ENCODE data around the gene ELMO3. TPM values are rescaled to one million over a fixed set of nuclear protein-coding genes. Genes with fewer than 3 reads are reported as not detected.

ELMO3 gene
- total RNA-seq, 2 donors from 2014 or later, result 6.6 to 7.1 TPM

DNA sequence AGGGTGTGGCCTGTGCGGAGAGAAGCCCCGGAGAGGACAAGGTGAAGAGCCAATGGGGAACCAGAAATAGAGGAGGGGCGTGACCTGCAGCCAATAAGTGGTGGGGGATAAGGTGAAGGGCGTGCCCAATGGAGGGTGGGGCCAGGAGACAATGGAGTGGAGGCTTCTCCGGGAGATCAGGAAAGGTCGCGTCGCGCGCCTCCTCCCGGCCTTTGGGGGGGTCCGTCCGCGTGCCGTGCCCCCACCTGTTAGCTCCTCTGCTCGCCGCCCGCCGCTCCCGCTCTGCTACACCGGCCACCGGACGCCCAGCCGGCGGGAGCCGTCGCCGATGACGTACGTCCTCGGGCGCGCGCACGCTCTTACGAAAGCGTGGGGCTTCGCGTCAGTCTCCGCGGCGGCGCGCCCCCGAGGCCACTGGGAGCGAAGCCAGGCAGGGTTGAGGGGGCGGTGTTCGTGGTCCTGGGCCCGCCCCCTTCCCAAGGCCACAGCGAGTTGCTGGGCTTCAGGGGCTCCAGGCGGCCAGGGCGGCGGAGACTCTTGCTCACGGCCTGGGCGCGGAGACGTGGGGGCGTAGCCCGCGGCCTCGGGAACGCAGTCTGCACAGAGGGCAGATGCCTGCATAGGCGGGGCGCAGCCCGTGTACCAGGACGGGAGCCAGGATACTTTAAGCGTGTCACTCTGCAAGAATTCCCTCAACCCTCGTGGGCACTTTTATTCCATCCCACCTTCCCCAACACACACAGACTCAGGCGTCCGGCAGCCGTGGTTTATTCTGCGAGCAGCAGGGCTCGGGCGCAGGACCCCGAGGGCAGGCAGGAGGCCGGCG lies 15.1 kb upstream of the ELMO3 start, which contains the start of gene MATCAP1:
MATCAP1 (minus strand) TSS at position 337 of the 826 bp plus-strand sequence. CDS start 3,353 bp downstream, outside the sequence.
- Mint-ChIP-seq H3K36me3 (ENCODE audit: low read depth) (peaks cover 7% of the 10 kb centered on the region), H3K27ac (no peak within 1 kb of the TSS), H3K4me1 (peaks cover 11% of the 10 kb centered on the region), H3K4me3 (no peak within 1 kb of the TSS), H3K27me3 (no peaks in the 10 kb centered on the region), H3K9me3 (no peaks in the 10 kb centered on the region)
- peak; percentile 94 for ATAC-seq (replicated peaks)

DNA sequence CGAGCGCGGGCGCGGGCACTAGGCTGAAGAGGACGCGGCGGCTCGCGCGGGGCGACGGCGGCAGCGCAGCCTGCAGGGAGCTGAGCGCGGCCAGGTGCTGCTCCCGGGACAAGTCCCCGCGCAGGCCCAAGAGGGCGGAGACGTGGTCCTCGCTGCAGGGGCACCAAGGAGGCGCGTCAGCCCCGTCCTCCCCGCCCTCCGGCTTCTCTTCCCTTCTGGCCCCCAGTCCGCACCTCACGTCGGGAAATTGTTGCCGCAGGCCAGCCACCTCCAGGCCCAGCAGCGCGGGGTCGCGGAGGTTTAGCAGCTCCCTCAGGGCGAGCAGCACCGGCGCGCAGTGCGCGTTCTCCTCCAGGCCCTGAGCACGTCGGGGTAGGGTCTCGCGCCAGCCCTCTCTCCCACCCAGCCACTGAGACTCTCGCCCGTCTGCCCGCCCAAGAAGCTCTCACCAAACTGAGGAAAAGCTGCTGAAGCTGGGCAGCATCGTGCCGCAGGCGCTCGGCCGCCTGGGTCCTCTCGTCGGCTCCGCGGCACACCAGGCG lies 14.4 kb upstream of the ELMO3 start:
- Mint-ChIP-seq H3K36me3 (ENCODE audit: low read depth) (peaks cover 5% of the 10 kb centered on the region), H3K4me1 (peaks cover 8% of the 10 kb centered on the region), H3K4me3 (no peak overlapping the region), H3K9me3 (no peaks in the 10 kb centered on the region), H3K27me3 (no peaks in the 10 kb centered on the region), H3K27ac (no peak overlapping the region)
- peak; percentile 15 for ATAC-seq (replicated peaks)

DNA sequence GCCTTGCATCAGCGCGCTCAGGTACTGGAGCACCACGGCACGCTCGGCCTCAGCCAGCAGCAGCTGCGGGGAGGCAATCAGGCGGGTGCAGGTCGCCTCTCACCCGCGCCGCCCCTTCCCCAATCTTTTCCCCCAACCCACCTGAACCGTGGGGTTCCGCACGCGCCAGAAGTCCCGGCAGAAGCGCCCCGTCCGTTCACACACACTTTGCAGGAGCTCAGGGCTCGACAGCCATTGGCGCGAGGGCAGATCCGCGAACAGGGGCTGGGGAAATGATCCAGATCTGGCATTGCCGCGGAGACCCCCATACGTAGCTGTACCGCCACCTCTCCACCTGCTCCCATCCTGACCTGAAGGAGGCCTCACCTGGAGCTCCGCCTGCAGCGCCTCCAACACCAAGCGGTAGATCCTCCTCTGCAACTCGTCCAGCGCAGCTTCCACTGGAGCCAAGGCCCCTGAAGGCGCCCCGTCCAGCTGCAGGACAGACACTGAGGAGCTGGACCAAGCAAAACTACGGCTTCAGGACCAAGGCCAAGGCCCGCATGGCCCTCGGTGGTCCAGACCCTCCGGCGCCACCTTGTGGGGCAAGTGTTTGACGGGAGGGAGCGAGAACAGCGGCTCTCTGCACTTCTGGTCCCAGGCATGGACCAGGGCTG lies 13.8 kb upstream of the ELMO3 start:
- no peak overlapping the region for H3K4me3 Mint-ChIP-seq
- H3K9me3 Mint-ChIP-seq, result no peaks in the 10 kb centered on the region
- no peaks in the 10 kb centered on the region for H3K27me3 Mint-ChIP-seq
- H3K4me1 Mint-ChIP-seq, result peaks cover 8% of the 10 kb centered on the region
- ATAC-seq (replicated peaks), result peak; percentile 23
- H3K36me3 Mint-ChIP-seq (ENCODE audit: low read depth), result peaks cover 5% of the 10 kb centered on the region
- H3K27ac Mint-ChIP-seq, result peak overlapping the region; percentile 65

DNA sequence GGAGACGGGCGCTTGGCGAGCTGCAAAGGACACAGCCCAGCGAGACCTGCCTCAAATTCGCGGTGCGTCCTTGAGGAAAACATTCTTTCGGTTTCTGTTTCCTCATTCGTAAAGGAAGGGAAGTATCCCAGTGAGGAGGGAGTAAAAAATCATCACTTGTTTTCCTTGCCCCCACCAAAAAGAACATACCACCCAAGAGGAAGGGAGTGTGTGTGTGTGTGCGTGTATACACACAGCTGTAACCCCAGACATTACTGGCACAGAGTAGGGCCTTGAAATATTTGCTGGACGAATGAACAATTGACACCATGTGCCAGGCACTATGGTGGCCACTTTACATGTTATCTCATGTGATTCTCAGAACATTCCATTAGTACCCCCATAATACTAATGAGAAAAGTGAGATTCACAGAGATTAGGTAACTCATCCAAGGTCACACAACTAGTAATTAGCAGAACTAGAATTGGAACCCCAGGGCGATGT lies 13.2 kb upstream of the ELMO3 start:
- no peaks in the 10 kb centered on the region for H3K9me3 Mint-ChIP-seq
- peaks cover 5% of the 10 kb centered on the region for H3K36me3 Mint-ChIP-seq (ENCODE audit: low read depth)
- H3K4me3 Mint-ChIP-seq, result no peak overlapping the region
- no peaks in the 10 kb centered on the region for H3K27me3 Mint-ChIP-seq
- peaks cover 8% of the 10 kb centered on the region for H3K4me1 Mint-ChIP-seq
- H3K27ac Mint-ChIP-seq, result peak overlapping the region; percentile 65
- no peak for ATAC-seq (replicated peaks)

DNA sequence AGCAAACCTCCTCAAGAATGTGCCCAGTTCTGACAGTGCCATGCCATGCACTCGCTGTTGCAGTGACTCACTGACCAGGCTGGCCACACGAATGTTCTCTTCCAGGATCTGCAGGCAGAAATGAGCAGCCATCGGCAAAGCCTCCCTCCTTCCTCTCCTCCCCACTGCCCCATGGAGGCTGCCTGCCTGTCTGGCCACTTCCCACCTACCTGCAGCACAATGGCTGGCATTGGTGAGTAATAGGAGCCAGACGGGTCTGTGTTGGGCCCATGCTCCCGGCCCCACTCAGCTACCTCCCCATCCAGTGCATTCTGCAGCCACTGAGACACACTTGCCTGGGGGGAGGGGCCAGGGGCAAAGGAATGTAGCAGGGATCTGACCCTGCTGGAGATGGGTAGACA lies 12.4 kb upstream of the ELMO3 start:
- Mint-ChIP-seq H3K4me3 (no peak overlapping the region), H3K4me1 (peaks cover 13% of the 10 kb centered on the region), H3K36me3 (ENCODE audit: low read depth) (peaks cover 5% of the 10 kb centered on the region), H3K27me3 (no peaks in the 10 kb centered on the region), H3K9me3 (no peaks in the 10 kb centered on the region), H3K27ac (no peak overlapping the region)
- ATAC-seq (replicated peaks), result no peak

DNA sequence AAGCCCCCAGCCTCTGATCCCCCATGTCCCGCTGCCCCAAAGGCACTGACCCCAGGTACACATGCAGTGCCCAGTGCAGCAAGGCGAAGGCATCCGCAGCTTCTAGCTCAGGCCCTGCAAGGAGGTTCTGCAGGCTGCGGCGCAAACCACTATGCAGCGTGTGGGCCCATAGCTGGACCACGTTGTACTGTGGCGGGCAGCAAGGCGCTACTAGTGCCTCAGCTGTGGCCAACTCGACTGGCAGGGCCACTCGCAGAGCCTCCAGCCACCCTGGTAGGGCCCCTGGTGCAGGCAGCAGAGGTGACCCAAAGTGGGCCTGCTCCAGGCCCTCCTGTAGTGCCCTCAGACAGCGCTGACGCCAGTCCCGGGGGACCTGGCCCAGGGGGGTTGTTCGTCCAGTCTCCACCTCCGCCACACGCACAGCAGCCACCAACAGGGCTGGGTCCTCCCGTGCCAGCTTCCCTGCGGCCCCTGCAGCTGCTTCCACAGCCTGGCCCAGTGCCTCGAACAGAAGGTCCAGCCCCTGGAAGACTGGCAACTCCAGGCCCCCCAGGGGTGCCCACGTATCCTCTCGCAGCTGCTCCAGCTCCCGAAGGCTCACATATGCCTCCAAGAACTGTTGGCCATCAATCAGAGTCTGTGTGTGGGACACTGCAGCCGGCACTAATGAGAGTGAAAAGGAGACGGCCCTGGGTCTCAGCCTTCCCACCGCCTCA lies 11.6 kb upstream of the ELMO3 start:
- Mint-ChIP-seq H3K4me3 (no peak overlapping the region), H3K4me1 (peaks cover 15% of the 10 kb centered on the region), H3K27ac (no peak overlapping the region), H3K9me3 (no peaks in the 10 kb centered on the region), H3K36me3 (ENCODE audit: low read depth) (peaks cover 5% of the 10 kb centered on the region), H3K27me3 (no peaks in the 10 kb centered on the region)
- ATAC-seq (replicated peaks), result no peak

DNA sequence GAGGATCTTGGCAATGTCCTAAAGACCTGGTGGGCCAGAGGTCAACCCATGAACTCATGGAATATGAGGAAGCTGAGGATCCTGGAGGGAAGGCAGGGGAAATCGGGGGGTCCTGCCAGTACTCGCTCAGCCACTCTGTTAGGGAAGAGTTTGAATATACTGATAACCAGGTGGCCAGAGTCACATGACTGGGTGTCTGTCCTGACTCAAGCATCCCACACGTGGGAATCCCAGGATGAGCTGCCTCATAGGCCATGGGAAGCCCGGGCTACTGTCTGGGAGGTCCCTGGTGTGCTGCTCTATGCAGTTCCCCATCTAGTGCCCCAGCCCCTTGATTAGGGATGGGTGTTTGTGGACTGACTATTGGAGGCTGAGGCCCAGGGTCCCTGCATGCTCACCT lies 10.6 kb upstream of the ELMO3 start:
- Mint-ChIP-seq H3K4me1 (peaks cover 15% of the 10 kb centered on the region), H3K27me3 (no peaks in the 10 kb centered on the region), H3K9me3 (no peaks in the 10 kb centered on the region), H3K36me3 (ENCODE audit: low read depth) (peaks cover 15% of the 10 kb centered on the region), H3K4me3 (no peak overlapping the region), H3K27ac (no peak overlapping the region)
- ATAC-seq (replicated peaks), result no peak

DNA sequence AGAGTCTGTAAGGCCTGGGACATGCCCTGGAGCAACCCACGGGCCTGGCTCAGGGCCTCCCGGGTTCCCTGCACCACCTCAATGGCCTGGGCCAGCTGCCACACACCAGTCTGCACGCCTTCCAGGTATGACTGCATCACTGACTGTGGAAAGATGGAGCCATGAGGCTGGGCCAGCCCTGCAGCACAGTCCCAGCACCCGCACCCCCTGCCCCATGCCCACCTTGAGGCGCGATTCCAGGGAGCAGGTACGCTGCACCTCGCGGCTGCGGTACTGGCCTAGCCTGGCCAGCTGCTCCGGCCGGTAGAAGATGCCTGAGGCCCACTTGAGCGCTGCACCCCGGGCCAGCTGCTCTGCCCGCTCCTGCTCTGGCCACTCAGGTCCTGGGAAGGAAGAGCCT lies 10.1 kb upstream of the ELMO3 start:
- Mint-ChIP-seq H3K27ac (no peak overlapping the region), H3K9me3 (no peaks in the 10 kb centered on the region), H3K4me3 (no peak overlapping the region), H3K27me3 (no peaks in the 10 kb centered on the region), H3K36me3 (ENCODE audit: low read depth) (peaks cover 20% of the 10 kb centered on the region), H3K4me1 (peaks cover 17% of the 10 kb centered on the region)
- no peak for ATAC-seq (replicated peaks)

DNA sequence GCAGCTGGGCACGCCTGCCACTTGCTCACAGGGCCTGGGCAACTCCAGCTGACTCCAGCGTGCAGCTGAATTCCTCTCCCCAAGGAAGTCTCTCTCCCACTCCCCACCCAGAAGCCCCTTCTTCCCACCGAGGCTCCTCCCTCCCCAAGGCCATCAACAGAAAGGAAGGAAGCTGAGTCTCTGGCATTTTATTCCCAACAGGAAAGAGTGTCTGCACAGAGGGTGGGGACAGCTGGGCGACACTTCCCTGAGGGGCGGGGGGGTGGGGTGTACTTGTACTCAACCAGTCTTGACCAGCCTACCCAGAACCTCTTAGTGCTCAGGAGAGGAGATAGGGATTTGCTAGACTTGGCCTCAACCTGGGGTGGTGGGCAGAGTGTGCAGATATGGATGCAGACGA lies 8.9 kb upstream of the ELMO3 start, which contains the start of gene EXOC3L1:
EXOC3L1 (minus strand) TSS at position 96 of the 400 bp plus-strand sequence. CDS start 460 bp downstream, outside the sequence.
- ATAC-seq (replicated peaks), result no peak
- Mint-ChIP-seq H3K4me1 (peaks cover 20% of the 10 kb centered on the region), H3K27ac (peak within 1 kb of the TSS; percentile 88), H3K4me3 (peak within 1 kb of the TSS; percentile 85), H3K27me3 (no peaks in the 10 kb centered on the region), H3K36me3 (ENCODE audit: low read depth) (peaks cover 32% of the 10 kb centered on the region), H3K9me3 (no peaks in the 10 kb centered on the region)

DNA sequence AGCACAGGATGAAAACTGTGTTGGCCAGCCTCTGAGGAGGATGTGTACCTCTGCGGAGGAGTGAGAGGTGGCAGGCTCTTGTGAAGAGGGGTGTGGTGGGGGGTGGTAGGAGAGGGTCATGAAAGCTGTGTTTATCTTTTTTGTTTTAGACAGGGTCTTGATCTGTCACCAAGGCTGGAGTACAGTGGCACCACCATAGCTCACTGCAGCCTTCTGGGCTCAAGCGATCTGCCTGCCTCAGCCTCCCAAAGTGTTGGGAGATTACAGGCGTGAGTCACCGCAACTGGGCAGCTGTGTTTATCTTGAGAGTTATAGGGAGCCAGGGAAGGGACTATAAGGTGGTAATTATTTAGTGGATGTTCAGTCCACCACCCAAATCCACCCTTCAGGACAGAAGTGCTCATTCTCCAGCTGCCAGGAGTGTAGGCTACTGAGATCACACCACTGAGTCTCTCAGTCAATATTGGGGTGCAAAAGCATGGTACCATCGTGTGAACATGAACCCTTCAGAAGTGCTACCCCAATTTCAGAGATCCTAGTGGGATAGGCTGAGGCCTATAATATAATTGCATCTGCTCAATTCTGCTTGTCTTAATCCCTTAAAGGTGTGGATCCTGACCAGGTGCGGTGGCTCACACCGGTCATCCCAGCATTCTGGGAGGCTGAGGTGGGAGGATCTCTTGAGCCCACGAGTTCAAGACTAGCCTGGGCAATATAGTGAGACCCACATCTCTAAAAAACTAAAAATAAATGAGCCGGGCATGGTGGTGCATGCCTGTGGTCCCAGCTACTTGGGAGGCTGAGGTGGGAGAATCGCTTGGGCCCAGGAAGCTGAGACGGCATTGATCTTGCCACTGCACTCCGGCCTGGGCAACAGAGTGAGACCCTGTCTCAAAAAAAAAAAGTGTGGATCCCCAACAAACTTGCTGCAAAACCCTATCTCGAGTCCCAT lies 8.2 kb upstream of the ELMO3 start:
- Mint-ChIP-seq H3K4me3 (peak overlapping the region; percentile 85), H3K27me3 (no peaks in the 10 kb centered on the region), H3K4me1 (peaks cover 15% of the 10 kb centered on the region), H3K27ac (peak overlapping the region; percentile 88), H3K9me3 (no peaks in the 10 kb centered on the region), H3K36me3 (ENCODE audit: low read depth) (peaks cover 34% of the 10 kb centered on the region)
- no peak for ATAC-seq (replicated peaks)

DNA sequence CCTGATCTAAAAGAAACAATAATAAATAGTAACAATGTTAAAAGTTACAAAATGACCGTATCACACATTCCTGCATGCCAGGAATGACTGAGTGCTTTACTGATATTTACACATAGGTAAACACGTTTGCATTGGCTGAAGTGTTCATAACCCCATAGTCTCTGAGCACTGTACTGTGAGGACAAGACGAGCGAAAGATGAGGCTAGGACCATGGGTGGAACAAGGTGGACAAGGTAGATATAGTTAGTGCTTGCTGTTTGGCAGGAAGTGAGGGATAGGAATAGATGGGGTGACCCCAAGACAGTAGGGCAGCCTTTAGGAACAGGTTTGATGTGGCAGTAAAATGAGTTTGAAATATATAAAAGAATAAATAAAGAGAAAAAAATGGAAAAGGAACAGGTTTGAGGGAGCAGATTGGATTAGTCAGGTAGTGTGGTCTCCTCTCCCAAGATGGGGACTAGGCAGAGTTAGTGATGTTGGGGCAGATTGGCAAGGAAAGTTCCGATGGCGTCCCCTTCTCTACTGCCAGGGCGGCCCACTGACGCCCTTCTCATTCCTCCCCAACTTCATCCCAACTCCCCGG lies 7.4 kb upstream of the ELMO3 start:
- Mint-ChIP-seq H3K27me3 (no peaks in the 10 kb centered on the region), H3K36me3 (ENCODE audit: low read depth) (peaks cover 42% of the 10 kb centered on the region), H3K4me1 (peaks cover 22% of the 10 kb centered on the region), H3K27ac (peak overlapping the region; percentile 88), H3K4me3 (peak overlapping the region; percentile 85), H3K9me3 (no peaks in the 10 kb centered on the region)
- peak; percentile 16 for ATAC-seq (replicated peaks)

DNA sequence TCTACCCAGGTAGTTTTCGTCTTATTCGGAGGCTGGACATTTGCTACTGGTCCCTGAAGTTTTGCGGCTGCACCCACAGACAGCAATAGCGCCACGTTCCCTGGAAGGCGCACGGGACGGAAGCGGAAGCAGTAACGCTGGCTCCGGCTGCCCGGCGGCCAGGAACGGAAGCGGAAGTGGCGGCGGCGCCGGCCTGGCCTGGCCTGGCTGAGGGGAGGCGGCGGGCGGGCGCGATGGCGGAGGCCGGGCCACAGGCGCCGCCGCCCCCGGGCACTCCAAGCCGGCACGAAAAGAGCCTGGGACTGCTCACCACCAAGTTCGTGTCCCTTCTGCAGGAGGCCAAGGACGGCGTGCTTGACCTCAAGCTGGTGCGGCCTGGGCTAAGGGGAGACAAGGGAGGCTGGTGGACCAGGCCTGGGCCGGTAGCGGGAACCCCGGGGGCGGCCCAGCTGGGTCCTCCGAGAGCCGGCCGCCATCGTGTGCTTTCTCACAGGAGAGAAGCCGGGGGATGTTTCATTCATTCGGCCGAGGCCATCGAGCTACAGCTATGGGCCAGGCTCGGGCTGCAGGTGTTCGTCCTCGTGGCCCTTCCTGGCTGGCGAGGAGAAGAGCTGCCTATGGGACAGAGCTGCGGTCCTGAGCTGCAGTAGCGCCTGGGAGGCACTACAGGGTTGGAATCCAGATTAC lies 6.8 kb upstream of the ELMO3 start, which contains the start of gene E2F4:
E2F4 (plus strand) TSS at position 161 of the 687 bp plus-strand sequence; CDS start at position 234, 73 bp downstream.
- ATAC-seq (replicated peaks), result peak; percentile 99
- Mint-ChIP-seq H3K27ac (peak within 1 kb of the TSS; percentile 88), H3K27me3 (no peaks in the 10 kb centered on the region), H3K36me3 (ENCODE audit: low read depth) (peaks cover 48% of the 10 kb centered on the region), H3K4me1 (peaks cover 27% of the 10 kb centered on the region), H3K4me3 (peak within 1 kb of the TSS; percentile 85), H3K9me3 (no peaks in the 10 kb centered on the region)

All from activated T-helper 17 cell treated with anti-CD3 and anti-CD28 coated beads, Interleukin-2, amount 50 U/mL, for 72 hours (primary cell).